A549 (cell line): ENCODE measurements around the gene ASPHD2. TPM values are rescaled to one million over a fixed set of nuclear protein-coding genes. Genes with fewer than 3 reads are reported as not detected.

Experiments
- ATAC-seq, 2 experiments: fragments of 200-7000 bp in 1 of 2; fragments of >200 bp in 1 of 2; cut with Nextera tagmentation in 1 of 2; cut with Tn5 transposase in 1 of 2; 3 replicates each; pipeline versions ENCODE4 v1.8.0 to v1.9.1; 2018 to 2020; ENCODE audit warnings: mild to moderate bottlenecking in 1 of 2, moderate library complexity in 1 of 2
- CTCF ChIA-PET: fragments of 300-600 bp; sonication (Branson Sonifier 250); formaldehyde crosslinking; extraction: SDS; loops from one replicate; lab custom pipeline; 2021; ENCODE audit warnings: antibody characterized with exemption, inconsistent platforms; lab: Yijun Ruan, JAX
- POLR2A ChIA-PET: fragments of 350-600 bp; formaldehyde crosslinking; extraction: SDS; loops from one replicate; lab custom pipeline; 2021; ENCODE audit warnings: antibody characterized with exemption, inconsistent platforms; lab: Yijun Ruan, JAX
- DNase-seq, 2 experiments: peaks; one replicate each; pipeline versions ENCODE4 v3.0.0 to v3.0.0-alpha.2; 2011 to 2016; ENCODE audit warnings: low read depth in 1 of 2, low spot score in 1 of 2
- FAIRE-seq: peaks from 2 replicates; lab custom pipeline; 2011; peaks lifted over from hg19 to GRCh38; lab: Jason Lieb, UNC
- H3K27ac ChIP-seq, 2 experiments: fragments of >200 bp; sonication (Bioruptor Twin); formaldehyde crosslinking; 3 replicates each; pipeline ENCODE4 v1.5.1; 2016 to 2017
- H3K4me1 ChIP-seq: fragments of >200 bp; sonication (Bioruptor Twin); formaldehyde crosslinking; 3 replicates; pipeline ENCODE4 v1.6.1; 2016
- H3K4me2 ChIP-seq: fragments of >200 bp; sonication (Bioruptor Twin); formaldehyde crosslinking; 3 replicates; pipeline ENCODE4 v1.6.1; 2016
- H3K4me3 ChIP-seq: fragments of >200 bp; sonication (Bioruptor Twin); formaldehyde crosslinking; 3 replicates; pipeline ENCODE4 v1.5.1; 2016
- H3K9me3 ChIP-seq: fragments of >200 bp; sonication (Bioruptor Twin); formaldehyde crosslinking; 3 replicates; pipeline ENCODE4 v1.6.1; 2016
- ATOH8 ChIP-seq: fragments of 250-450 bp; sonication (Bioruptor Pico); IDR thresholded peaks from 2 replicates; pipeline ENCODE4 v1.5.0; 2020; ENCODE audit warnings: low read depth, mild to moderate bottlenecking, moderate library complexity
- BCL3 ChIP-seq: fragments of >200 bp; sonication (Bioruptor Twin); formaldehyde crosslinking; IDR thresholded peaks from 3 replicates; pipeline ENCODE4 v1.6.1; 2016
- BHLHE40 ChIP-seq: IDR thresholded peaks from 2 replicates; pipeline ENCODE4 v1.6.1; 2012; ENCODE audit warnings: low read depth, low read length, inconsistent platforms
- EHF ChIP-seq: fragments of 250-450 bp; sonication (Bioruptor Pico); IDR thresholded peaks from 2 replicates; pipeline ENCODE4 v1.5.0; 2020; ENCODE audit warnings: mild to moderate bottlenecking
- EHMT2 ChIP-seq: fragments of 200-600 bp; sonication (generic); IDR thresholded peaks from 2 replicates; pipeline ENCODE4 v1.6.1; 2016; ENCODE audit warnings: antibody characterized with exemption, low read depth, mild to moderate bottlenecking, moderate library complexity
- ESRRA ChIP-seq: fragments of 150-350 bp; IDR thresholded peaks from 2 replicates; pipeline ENCODE4 v1.6.1; 2014; ENCODE audit warnings: mild to moderate bottlenecking, low read length, borderline replicate concordance
- FOSB ChIP-seq: fragments of 250-450 bp; sonication (Bioruptor Pico); IDR thresholded peaks from 2 replicates; pipeline ENCODE4 v1.5.0; 2020; ENCODE audit warnings: mild to moderate bottlenecking, moderate library complexity
- FOSL2 ChIP-seq, 2 experiments: fragments of 450-650 bp in 1 of 2; fragments of >200 bp in 1 of 2; sonication (Bioruptor Twin) in 1 of 2; formaldehyde crosslinking; IDR thresholded peaks; 2 replicates each; pipeline versions ENCODE4 v1.5.0 to v1.6.1; 2016 to 2020; ENCODE audit warnings: mild to moderate bottlenecking in 1 of 2, moderate library complexity in 1 of 2
- FOXS1 ChIP-seq: fragments of 250-450 bp; sonication (Bioruptor Pico); IDR thresholded peaks from 2 replicates; pipeline ENCODE4 v1.5.0; 2020; ENCODE audit warnings: mild to moderate bottlenecking, moderate library complexity
- HOXB13 ChIP-seq: fragments of 250-450 bp; sonication (Bioruptor Pico); IDR thresholded peaks from 2 replicates; pipeline ENCODE4 v1.5.0; 2020; ENCODE audit warnings: low read depth, mild to moderate bottlenecking, moderate library complexity
- JUN ChIP-seq, 2 experiments: fragments of >200 bp; sonication (Bioruptor Twin); formaldehyde crosslinking; IDR thresholded peaks; 2 replicates in 1 of 2; 3 replicates in 1 of 2; pipeline ENCODE4 v1.6.1; 2016 to 2017
- KDM5A ChIP-seq: fragments of 200-600 bp; sonication (generic); IDR thresholded peaks from 2 replicates; pipeline ENCODE4 v1.6.1; 2016; ENCODE audit warnings: antibody characterized with exemption, mild to moderate bottlenecking
- MAFK ChIP-seq: fragments of 450-650 bp; IDR thresholded peaks from 2 replicates; pipeline ENCODE4 v1.6.1; 2014; ENCODE audit not compliant: partially characterized antibody
- MAX ChIP-seq: IDR thresholded peaks from 2 replicates; pipeline ENCODE4 v1.6.1; 2012
- MAZ ChIP-seq: fragments of 150-350 bp; IDR thresholded peaks from 2 replicates; pipeline ENCODE4 v1.6.1; 2014; ENCODE audit warnings: antibody characterized with exemption, low read depth, low read length, borderline replicate concordance
- NFE2L2 ChIP-seq: fragments of 150-350 bp; conservative IDR thresholded peaks from 2 replicates; pipeline ENCODE4 v1.6.1; 2014; ENCODE audit warnings: low read length
- PBX3 ChIP-seq: IDR thresholded peaks from 2 replicates; pipeline ENCODE4 v1.6.1; 2012
- POLR2A ChIP-seq: IDR thresholded peaks from 2 replicates; pipeline ENCODE4 v1.6.1; 2012; ENCODE audit warnings: mild to moderate bottlenecking, low read length
- POLR2AphosphoS2 ChIP-seq: conservative IDR thresholded peaks from 2 replicates; pipeline ENCODE4 v1.6.1; 2012; ENCODE audit warnings: low read length, improper control_type of control experiment, inconsistent platforms
- RAD21 ChIP-seq, 2 experiments: fragments of >200 bp in 1 of 2; sonication (Bioruptor Twin) in 1 of 2; formaldehyde crosslinking in 1 of 2; IDR thresholded peaks in 1 of 2; conservative IDR thresholded peaks in 1 of 2; 2 replicates in 1 of 2; 3 replicates in 1 of 2; pipeline ENCODE4 v1.6.1; 2012 to 2018; ENCODE audit warnings: inconsistent platforms in 1 of 2
- RFX5 ChIP-seq: fragments of 450-650 bp; IDR thresholded peaks from 2 replicates; pipeline ENCODE4 v1.7.1; 2014; ENCODE audit warnings: antibody characterized with exemption, mild to moderate bottlenecking, moderate library complexity
- SMC3 ChIP-seq: fragments of >200 bp; sonication (Bioruptor Twin); formaldehyde crosslinking; IDR thresholded peaks from 3 replicates; pipeline ENCODE4 v1.6.1; 2018; ENCODE audit warnings: inconsistent platforms
- ZFP36 ChIP-seq: fragments of 450-650 bp; IDR thresholded peaks from 2 replicates; pipeline ENCODE4 v1.6.1; 2014; ENCODE audit warnings: borderline replicate concordance; ENCODE audit not compliant: partially characterized antibody
- ZNF302 ChIP-seq: fragments of 250-450 bp; sonication (Bioruptor Pico); IDR thresholded peaks from 2 replicates; pipeline ENCODE4 v1.9.0; 2021; ENCODE audit warnings: inconsistent platforms, mild to moderate bottlenecking, moderate library complexity
- WGBS: methylation state at CpG from one replicate; pipeline ENCODE4 v1.1.6; 2017; ENCODE audit errors: missing lambda C conversion rate; 5-methylcytosine and 5-hydroxymethylcytosine counted together
- polyA plus RNA-seq, 4 experiments: library from polyadenylated mRNA; depleted of rRNA in 3 of 4; stranded (reverse); fragments of >200 nt; fragmentation: RNase III in 1 of 4; extraction: RNeasy Plus Mini Kit Qiagen cat#74134 plus additional on column Dnase treatment in 1 of 4; gene quantifications; 2 replicates in 3 of 4; 3 replicates in 1 of 4; pipeline ENCODE4 v1.2.3, GENCODE V29; 2011 to 2017

ASPHD2 gene
- polyA plus RNA-seq, 2 of the 4 experiments (the other 2 are of a cell fraction): 0.84 to 1.3 TPM

- POLR2A ChIA-PET: no interaction called here
- no peak overlapping the region for H3K27ac ChIP-seq
- FAIRE-seq (no peak), DNase-seq (no peak), ATAC-seq (no peak)
- no peaks in the 10 kb centered on the region for H3K4me1 ChIP-seq
- H3K4me3 ChIP-seq: no peak overlapping the region
- no peaks in the 10 kb centered on the region for H3K9me3 ChIP-seq
- WGBS: 96% methylated on average over 22 of the region's 23 CpGs
- no peak overlapping the region for H3K4me2 ChIP-seq
- CTCF ChIA-PET: interaction anchor here (1.1 to 1.9 kb wide), 5 partner anchors 8 to 213 kb away, joined by 3 to 15 read pairs (median 4); no protein-coding TSS in a partner anchor
- no peak for TF ChIP-seq NFE2L2
- TF ChIP-seq MAZ: no peak
- no peak for TF ChIP-seq POLR2A
- TF ChIP-seq HOXB13: no peak
- TF ChIP-seq ATOH8: no peak
- no peak for TF ChIP-seq BHLHE40
- TF ChIP-seq FOXS1 (CRISPR knock-in tag): no peak
Observed at GRCh38 chr22:26452236-26453016, 23.4 kb downstream of the ASPHD2 start.

- no peak for ATAC-seq
- Histone ChIP-seq H3K9me3 (no peaks in the 10 kb centered on the region), H3K4me2 (no peak overlapping the region), H3K27ac (no peak overlapping the region), H3K4me1 (no peaks in the 10 kb centered on the region)
- DNase-seq: no peak
- no peak for FAIRE-seq
- ChIA-PET POLR2A (no interaction called here), CTCF (interaction anchor here (1.2 to 1.8 kb wide), 2 partner anchors 10 to 212 kb away, joined by 3 to 4 read pairs; no protein-coding TSS in a partner anchor)
- WGBS: 90% methylated on average over 6 of the region's 9 CpGs
- TF ChIP-seq BHLHE40 (no peak), JUN (IDR thresholded peaks at IDR 0.05) (no peak)
- TF ChIP-seq, all 56 proteins: peak for 0
- no peak overlapping the region for H3K4me3 ChIP-seq
Observed at GRCh38 chr22:26453216-26453615, 24.2 kb downstream of the ASPHD2 start.

GRCh38 chr22:26453812-26454500, 24.9 kb downstream of the ASPHD2 start:
- DNase-seq (no peak), FAIRE-seq (no peak)
- CTCF ChIA-PET: interaction anchor here (1.2 to 1.8 kb wide), 2 partner anchors 10 to 212 kb away, joined by 3 to 4 read pairs; no protein-coding TSS in a partner anchor
- Histone ChIP-seq H3K4me1 (no peaks in the 10 kb centered on the region), H3K4me2 (no peak overlapping the region)
- TF ChIP-seq FOSB (CRISPR knock-in tag): no peak
- TF ChIP-seq, all 56 proteins: peak for 0
- WGBS: 94% methylated on average over 5 of the region's 5 CpGs
- POLR2A ChIA-PET: no interaction called here
- Histone ChIP-seq H3K27ac (no peak overlapping the region), H3K9me3 (no peaks in the 10 kb centered on the region), H3K4me3 (no peak overlapping the region)
- ATAC-seq: no peak

- no peak for TF ChIP-seq RFX5
- no peak for TF ChIP-seq ESRRA
- no peak for TF ChIP-seq KDM5A
- no peak for TF ChIP-seq JUN (IDR thresholded peaks at IDR 0.05)
- TF ChIP-seq FOSB (CRISPR knock-in tag): no peak
- no peak for TF ChIP-seq FOSL2 (IDR thresholded peaks at IDR 0.05)
- TF ChIP-seq FOSL2 (CRISPR knock-in tag; IDR thresholded peaks at IDR 0.05): no peak
- TF ChIP-seq PBX3: no peak
- TF ChIP-seq EHF (CRISPR knock-in tag): no peak
- no peak for TF ChIP-seq ZFP36
- no peak for TF ChIP-seq MAFK
- no peak for TF ChIP-seq RAD21 (conservative IDR thresholded peaks at IDR 0.05 in 1 of 2, IDR thresholded peaks at IDR 0.05 in 1 of 2)
- TF ChIP-seq BCL3: no peak
- TF ChIP-seq BHLHE40: no peak
- no peak for TF ChIP-seq EHMT2
- TF ChIP-seq MAX: no peak
- no peak for TF ChIP-seq ZNF302 (CRISPR knock-in tag)
- TF ChIP-seq HOXB13: no peak
- TF ChIP-seq SMC3: no peak
- TF ChIP-seq POLR2AphosphoS2: no peak
- no peaks in the 10 kb centered on the region for H3K4me1 ChIP-seq
- DNase-seq (no peak), FAIRE-seq (no peak), ATAC-seq (no peak)
- WGBS: 92% methylated on average over 24 of the region's 26 CpGs
- no peak overlapping the region for H3K27ac ChIP-seq
- H3K4me2 ChIP-seq: no peak overlapping the region
- ChIA-PET CTCF (interaction anchor here (0.8 kb wide), 1 partner anchor 9 kb away, joined by 3 read pairs; no protein-coding TSS in a partner anchor), POLR2A (interaction anchor here (0.8 kb wide), 1 partner anchor 24 kb away, joined by 3 read pairs; no protein-coding TSS in a partner anchor)
- no peaks in the 10 kb centered on the region for H3K9me3 ChIP-seq
- no peak overlapping the region for H3K4me3 ChIP-seq
Observed at GRCh38 chr22:26457661-26458272, 28.7 kb downstream of the ASPHD2 start.
